Hindlimb muscle (tissue), 1 donor: ENCODE measurements around the gene UFSP2. TPM values are rescaled to one million over a fixed set of nuclear protein-coding genes. Genes with fewer than 3 reads are reported as not detected.
A peak's percentile ranks its signal among the peaks of the same experiment; 100 is the strongest.
"Not testable (repeated sequence)": the region's sequence is repeated elsewhere in the genome, so short reads cannot be mapped to it uniquely, and the experiment has no call there.

ENCODE experiments used
- DNase-seq: peaks from one replicate; pipeline ENCODE4 v3.0.0-alpha.2; 2013
- polyA plus RNA-seq: library from polyadenylated mRNA; unstranded; fragments of 120-200 nt; gene quantifications from one replicate; pipeline ENCODE4 v1.2.1, GENCODE V29; 2013; ENCODE audit not compliant: insufficient read length

The UFSP2 gene
- polyA plus RNA-seq, 1 donor = 48.8 TPM

GRCh38 chr4:185381288-185382196 is 44.2 kb downstream of the UFSP2 start:
- no peak for DNase-seq

- no peak for DNase-seq
Observed at GRCh38 chr4:185380320-185380719, 45.4 kb downstream of the UFSP2 start.

- DNase-seq = no peak
Observed at GRCh38 chr4:185379326-185380295, 46.2 kb downstream of the UFSP2 start.

- DNase-seq = no peak
Observed at GRCh38 chr4:185378264-185378663, 47.5 kb downstream of the UFSP2 start.

GRCh38 chr4:185374573-185374972 is 51.2 kb downstream of the UFSP2 start:
- no peak for DNase-seq

GRCh38 chr4:185374027-185374426 is 51.7 kb downstream of the UFSP2 start:
- no peak for DNase-seq

- DNase-seq = no peak
Observed at GRCh38 chr4:185371702-185372101, 54.1 kb downstream of the UFSP2 start.

GRCh38 chr4:185370268-185370949 is 55.4 kb downstream of the UFSP2 start:
- DNase-seq = no peak

GRCh38 chr4:185369731-185370130 is 56.0 kb downstream of the UFSP2 start:
- no peak for DNase-seq

- DNase-seq = no peak
Observed at GRCh38 chr4:185364886-185365285, 60.9 kb downstream of the UFSP2 start.

GRCh38 chr4:185363251-185363650 is 62.5 kb downstream of the UFSP2 start:
- no peak for DNase-seq

- DNase-seq = not testable (repeated sequence)
Observed at GRCh38 chr4:185362570-185362969, 63.2 kb downstream of the UFSP2 start.

GRCh38 chr4:185361872-185362271 is 63.9 kb downstream of the UFSP2 start:
- no peak for DNase-seq

- no peak for DNase-seq
Observed at GRCh38 chr4:185359767-185360446, 65.9 kb downstream of the UFSP2 start.

GRCh38 chr4:185358959-185359358 is 66.8 kb downstream of the UFSP2 start:
- no peak for DNase-seq

GRCh38 chr4:185358514-185358913 is 67.2 kb downstream of the UFSP2 start:
- DNase-seq = no peak

GRCh38 chr4:185357733-185358440 is 67.9 kb downstream of the UFSP2 start:
- DNase-seq = no peak

GRCh38 chr4:185357211-185357610 is 68.6 kb downstream of the UFSP2 start:
- DNase-seq = peak; percentile 70

GRCh38 chr4:185352741-185353140 is 73.0 kb downstream of the UFSP2 start:
- DNase-seq = no peak

- DNase-seq = no peak
Observed at GRCh38 chr4:185352202-185352601, 73.6 kb downstream of the UFSP2 start.

- DNase-seq = no peak
Observed at GRCh38 chr4:185351691-185352090, 74.1 kb downstream of the UFSP2 start.
